ENCODE measurements around the gene REC114.
"Not testable (repeated sequence)": the region's sequence is repeated elsewhere in the genome, so short reads cannot be mapped to it uniquely, and the experiment has no call there.

Gene REC114

GRCh38 chr15:73442968-73443367, at the start of gene REC114:
Gene REC114, plus strand, starts transcription at chr15:73443164. Its CDS starts 22 bp downstream, at chr15:73443186.
- no peak for FAIRE-seq
- no peak for DNase-seq (ENCODE audit: insufficient read length, low spot score)
- TF ChIP-seq CTCF (IDR thresholded peaks at IDR 0.05; ENCODE audit: insufficient read depth, missing control alignments) = no peak

GRCh38 chr15:73393336-73393735, 49.6 kb upstream of the REC114 start:
- TF ChIP-seq CTCF (IDR thresholded peaks at IDR 0.05; ENCODE audit: insufficient read depth, missing control alignments) = no peak
- no peak for FAIRE-seq
- no peak for DNase-seq (ENCODE audit: insufficient read length, low spot score)

GRCh38 chr15:73394782-73395181, 48.2 kb upstream of the REC114 start:
- TF ChIP-seq CTCF (IDR thresholded peaks at IDR 0.05; ENCODE audit: insufficient read depth, missing control alignments) = no peak
- DNase-seq (ENCODE audit: insufficient read length, low spot score) = no peak
- no peak for FAIRE-seq

GRCh38 chr15:73395671-73396070, 47.3 kb upstream of the REC114 start:
- DNase-seq (ENCODE audit: insufficient read length, low spot score) (no peak), FAIRE-seq (no peak)
- TF ChIP-seq CTCF (IDR thresholded peaks at IDR 0.05; ENCODE audit: insufficient read depth, missing control alignments) = no peak

- TF ChIP-seq CTCF (IDR thresholded peaks at IDR 0.05; ENCODE audit: insufficient read depth, missing control alignments) = no peak
- DNase-seq (ENCODE audit: insufficient read length, low spot score) (no peak), FAIRE-seq (no peak)
Observed at GRCh38 chr15:73397461-73397860, 45.5 kb upstream of the REC114 start.

GRCh38 chr15:73398861-73399260, 44.1 kb upstream of the REC114 start:
- DNase-seq (ENCODE audit: insufficient read length, low spot score) (no peak), FAIRE-seq (no peak)
- TF ChIP-seq CTCF (IDR thresholded peaks at IDR 0.05; ENCODE audit: insufficient read depth, missing control alignments) = no peak

- FAIRE-seq; DNase-seq (ENCODE audit: insufficient read length, low spot score): not testable (repeated sequence)
Observed at GRCh38 chr15:73400222-73400621, 42.7 kb upstream of the REC114 start.

- FAIRE-seq (no peak), DNase-seq (ENCODE audit: insufficient read length, low spot score) (no peak)
- no peak for TF ChIP-seq CTCF (IDR thresholded peaks at IDR 0.05; ENCODE audit: insufficient read depth, missing control alignments)
Observed at GRCh38 chr15:73403171-73403570, 39.8 kb upstream of the REC114 start.
